H1 (cell line): ENCODE data around the gene GUCY1A2. TPM values are rescaled to one million over a fixed set of nuclear protein-coding genes. Genes with fewer than 3 reads are reported as not detected.

Experiments
- CTCF ChIA-PET: fragments of 300-600 bp; sonication (Branson Sonifier 250); formaldehyde crosslinking; loops from one replicate; lab custom pipeline; 2021; ENCODE audit not compliant: partially characterized antibody; lab: Charles Lee
- POLR2A ChIA-PET: fragments of 300-600 bp; sonication (Branson Sonifier 250); formaldehyde crosslinking; loops from one replicate; lab custom pipeline; 2021; ENCODE audit warnings: inconsistent platforms; ENCODE audit not compliant: partially characterized antibody; lab: Charles Lee
- DNase-seq, 2 experiments: peaks; one replicate each; pipeline versions ENCODE4 v3.0.0 to v3.0.0-alpha.2; 2010 to 2022; ENCODE audit warnings: low spot score in 2 of 2, low read depth in 1 of 2, mixed read lengths in 1 of 2
- FAIRE-seq: peaks from 2 replicates; lab custom pipeline; 2011; peaks lifted over from hg19 to GRCh38; lab: Jason Lieb, UNC
- H2AFZ ChIP-seq: 2 replicates; pipeline ENCODE4 v1.8.1; 2012; ENCODE audit warnings: low read length, inconsistent platforms
- H2AK5ac ChIP-seq: 2 replicates; pipeline ENCODE4 v1.6.1; 2013; ENCODE audit warnings: low read depth, low read length
- H2BK120ac ChIP-seq: replicated peaks from 2 replicates; pipeline ENCODE3; 2013; ENCODE audit warnings: low read depth, low read length, inconsistent platforms
- H2BK12ac ChIP-seq: 2 replicates; pipeline ENCODE4 v1.6.1; 2013; ENCODE audit warnings: low read depth, low read length
- H2BK15ac ChIP-seq: 2 replicates; pipeline ENCODE4 v1.6.1; 2013; ENCODE audit warnings: low read length
- H2BK20ac ChIP-seq: 2 replicates; pipeline ENCODE4 v1.6.1; 2013; ENCODE audit warnings: low read length
- H2BK5ac ChIP-seq: 2 replicates; pipeline ENCODE4 v1.6.1; 2013; ENCODE audit warnings: low read depth, low read length
- H3K14ac ChIP-seq: 2 replicates; pipeline ENCODE4 v1.6.1; 2013; ENCODE audit warnings: inconsistent platforms; ENCODE audit not compliant: insufficient read length
- H3K18ac ChIP-seq: 2 replicates; pipeline ENCODE4 v1.6.1; 2013; ENCODE audit warnings: low read length; ENCODE audit errors: extremely low read depth
- H3K23ac ChIP-seq: 2 replicates; pipeline ENCODE4 v1.6.1; 2013; ENCODE audit warnings: inconsistent platforms; ENCODE audit not compliant: insufficient read length
- H3K23me2 ChIP-seq: 2 replicates; pipeline ENCODE4 v1.6.1; 2013; ENCODE audit warnings: low read depth, low read length
- H3K27ac ChIP-seq: 2 replicates; pipeline ENCODE4 v1.6.1; 2011; ENCODE audit warnings: low read depth, low read length, inconsistent platforms
- H3K27me3 ChIP-seq, 4 experiments: replicated peaks in 1 of 4; 1 replicate in 1 of 4; 2 replicates in 3 of 4; pipeline versions ENCODE4 v1.6.1 to v1.8.1; 2011 to 2013; ENCODE audit warnings: low read length in 3 of 4, mild to moderate bottlenecking in 3 of 4, inconsistent platforms in 2 of 4, mixed read lengths in 2 of 4, moderate library complexity in 1 of 4; ENCODE audit not compliant: control insufficient read depth in 3 of 4, insufficient read depth in 3 of 4; ENCODE audit errors: extremely low read depth in 1 of 4
- H3K36me3 ChIP-seq, 4 experiments: 2 replicates each; pipeline versions ENCODE4 v1.6.1 to v1.8.1; 2011 to 2013; ENCODE audit warnings: mild to moderate bottlenecking in 4 of 4, low read length in 3 of 4, moderate library complexity in 2 of 4, control low read depth in 1 of 4, inconsistent platforms in 1 of 4; ENCODE audit not compliant: insufficient read depth in 4 of 4, control insufficient read depth in 2 of 4
- H3K4ac ChIP-seq: replicated peaks from 2 replicates; pipeline ENCODE3; 2013; ENCODE audit warnings: low read length, low read depth, mixed read lengths, inconsistent platforms; ENCODE audit not compliant: insufficient read length
- H3K4me1 ChIP-seq, 4 experiments: replicated peaks in 1 of 4; 1 replicate in 1 of 4; 2 replicates in 3 of 4; pipeline versions ENCODE4 v1.6.1 to v1.8.1; 2011 to 2013; ENCODE audit warnings: low read length in 3 of 4, inconsistent platforms in 2 of 4, mixed read lengths in 1 of 4; ENCODE audit not compliant: insufficient read depth in 4 of 4, control insufficient read depth in 3 of 4
- H3K4me2 ChIP-seq, 2 experiments: 2 replicates each; pipeline versions ENCODE4 v1.6.1 to v1.8.1; 2011 to 2013; ENCODE audit warnings: low read depth in 2 of 2, low read length in 2 of 2, control low read depth in 1 of 2, inconsistent platforms in 1 of 2, mild to moderate bottlenecking in 1 of 2; ENCODE audit not compliant: insufficient read depth in 1 of 2
- H3K4me3 ChIP-seq, 4 experiments: fragments of 200-600, 300-600 bp in 1 of 4; sonication (generic), shearing (Covaris generic), sonication (Bioruptor Twin) in 1 of 4; 2 replicates each; pipeline versions ENCODE4 v1.5.1 to v1.8.1; 2011 to 2016; ENCODE audit warnings: low read length in 4 of 4, low read depth in 3 of 4, control low read depth in 2 of 4, inconsistent platforms in 2 of 4, mild to moderate bottlenecking in 2 of 4, mixed read lengths in 1 of 4, moderate library complexity in 1 of 4; ENCODE audit not compliant: insufficient read depth in 2 of 4; ENCODE audit errors: extremely low read depth in 1 of 4
- H3K56ac ChIP-seq: replicated peaks from 2 replicates; pipeline ENCODE3; 2013; ENCODE audit warnings: low read depth, mild to moderate bottlenecking, mixed read lengths, low read length, inconsistent platforms; ENCODE audit not compliant: insufficient read length
- H3K79me1 ChIP-seq: 2 replicates; pipeline ENCODE4 v1.6.1; 2013; ENCODE audit warnings: low read depth, low read length, control low read depth
- H3K79me2 ChIP-seq, 2 experiments: 2 replicates each; pipeline versions ENCODE4 v1.6.1 to v1.8.1; 2012 to 2013; ENCODE audit warnings: low read length in 2 of 2, mild to moderate bottlenecking in 2 of 2, inconsistent platforms in 1 of 2; ENCODE audit not compliant: insufficient read depth in 2 of 2, control insufficient read depth in 1 of 2
- H3K9ac ChIP-seq, 4 experiments: replicated peaks in 1 of 4; 1 replicate in 1 of 4; 2 replicates in 3 of 4; pipeline versions ENCODE4 v1.6.1 to v1.8.1; 2011 to 2013; ENCODE audit warnings: low read depth in 3 of 4, low read length in 3 of 4, control low read depth in 2 of 4, mild to moderate bottlenecking in 2 of 4, moderate library complexity in 2 of 4, inconsistent platforms in 1 of 4; ENCODE audit errors: extremely low read depth in 1 of 4
- H3K9me3 ChIP-seq, 2 experiments: 2 replicates each; pipeline versions ENCODE4 v1.6.1 to v1.8.1; 2012 to 2013; ENCODE audit warnings: mild to moderate bottlenecking in 2 of 2, moderate library complexity in 2 of 2, control low read depth in 1 of 2, inconsistent platforms in 1 of 2, low read depth in 1 of 2, low read length in 1 of 2, mixed read lengths in 1 of 2; ENCODE audit not compliant: insufficient read depth in 2 of 2
- H4K20me1 ChIP-seq, 2 experiments: replicated peaks in 1 of 2; 2 replicates each; pipeline versions ENCODE3 to v1.8.1; 2011 to 2013; ENCODE audit warnings: inconsistent platforms in 2 of 2, low read length in 2 of 2, mild to moderate bottlenecking in 1 of 2; ENCODE audit not compliant: insufficient read depth in 2 of 2, control insufficient read depth in 1 of 2
- H4K5ac ChIP-seq: 2 replicates; pipeline ENCODE4 v1.6.1; 2013; ENCODE audit warnings: low read length, low read depth, mixed read lengths, inconsistent platforms; ENCODE audit not compliant: insufficient read length
- H4K8ac ChIP-seq: 2 replicates; pipeline ENCODE4 v1.8.0; 2013; ENCODE audit warnings: mild to moderate bottlenecking, moderate library complexity, low read length, inconsistent platforms; ENCODE audit not compliant: insufficient read depth; ENCODE audit errors: extremely low read depth
- H4K91ac ChIP-seq: replicated peaks from 2 replicates; pipeline ENCODE3; 2013; ENCODE audit warnings: low read length, mixed read lengths, inconsistent platforms; ENCODE audit not compliant: insufficient read length
- BCL11A ChIP-seq, 2 experiments: IDR thresholded peaks; one replicate each; pipeline ENCODE4 v1.6.1; 2011; ENCODE audit warnings: low read depth in 2 of 2, low read length in 2 of 2, mild to moderate bottlenecking in 2 of 2
- CBX8 ChIP-seq: fragments of 300-800, 300-1000 bp; sonication (generic); IDR thresholded peaks from 2 replicates; pipeline ENCODE4 v1.7.1; 2016; ENCODE audit warnings: low read depth, low read length, borderline replicate concordance
- KDM5A ChIP-seq: fragments of 200-600 bp; IDR thresholded peaks from 2 replicates; pipeline ENCODE4 v1.7.1; 2012; ENCODE audit warnings: mild to moderate bottlenecking, low read length, inconsistent platforms, mixed read lengths
- MAFK ChIP-seq: IDR thresholded peaks from 2 replicates; pipeline ENCODE4 v1.6.1; 2012; ENCODE audit warnings: low read depth, mild to moderate bottlenecking, improper control_type of control experiment, low read length
- WGBS, 2 experiments: shearing (Covaris generic) in 1 of 2; methylation state at CpG; one replicate each; pipeline versions ENCODE4 v1.1.6 to v1.1.7; 2013 to 2015; ENCODE audit warnings: low lambda C conversion rate in 2 of 2, mixed read lengths in 2 of 2, inconsistent platforms in 1 of 2, low coverage in 1 of 2, missing lambda C conversion rate in 1 of 2; ENCODE audit not compliant: insufficient replicate concordance in 2 of 2, insufficient coverage in 1 of 2, insufficient read length in 1 of 2; ENCODE audit errors: extremely low coverage in 1 of 2, missing lambda C conversion rate in 1 of 2; 5-methylcytosine and 5-hydroxymethylcytosine counted together
- polyA plus RNA-seq, 7 experiments: library from polyadenylated mRNA; depleted of rRNA in 3 of 7; stranded (reverse) in 5 of 7; unstranded in 2 of 7; fragments of >200 nt in 5 of 7; fragments of 200-250 nt in 2 of 7; gene quantifications; 1 replicate in 5 of 7; 2 replicates in 1 of 7; 4 replicates in 1 of 7; pipeline versions ENCODE4 v1.2.1 to v1.2.3, GENCODE V29; 2011 to 2013; ENCODE audit warnings: missing spikeins in 2 of 7, mixed read lengths in 2 of 7
- total RNA-seq: library from RNA; stranded (reverse); fragmentation: NEBNext Ultra II Directional; extraction: Animal tissue kit (Norgen Biotek cat#: 25700); gene quantifications from 2 replicates; pipeline ENCODE4 v1.2.1, GENCODE V29; 2021

GUCY1A2 gene
- total and polyA plus RNA-seq, 2 of the 8 experiments (the other 6 are each of a cell fraction or from before 2014, with no cell fraction given): 0.11 to 1.9 TPM

- Histone ChIP-seq H2BK120ac (no peak overlapping the region), H3K56ac (no peak overlapping the region), H3K4me1 (peaks cover 0 to 3% (median 0%) of the 10 kb centered on the region in 4 experiments; a peak in 2 of 7 replicates), H3K23me2 (no peaks in the 10 kb centered on the region), H3K4ac (no peak overlapping the region), H2AFZ (no peak overlapping the region), H3K18ac (no peak overlapping the region), H4K91ac (no peak overlapping the region), H2BK5ac (no peak overlapping the region), H4K20me1 (no peaks in the 10 kb centered on the region), H3K9ac (no peak overlapping the region), H3K27me3 (no peaks in the 10 kb centered on the region), H3K14ac (no peak overlapping the region), H3K4me3 (no peak overlapping the region), H3K79me2 (no peaks in the 10 kb centered on the region), H2BK15ac (no peak overlapping the region), H3K79me1 (no peaks in the 10 kb centered on the region), H3K4me2 (no peak overlapping the region), H2BK12ac (no peak overlapping the region), H2AK5ac (no peak overlapping the region), H3K36me3 (no peaks in the 10 kb centered on the region), H3K9me3 (no peaks in the 10 kb centered on the region), H4K8ac (no peak overlapping the region), H2BK20ac (no peak overlapping the region), H3K23ac (no peak overlapping the region), H4K5ac (no peak overlapping the region), H3K27ac (no peak overlapping the region)
- POLR2A ChIA-PET: no interaction called here
- TF ChIP-seq BCL11A (IDR thresholded peaks at IDR 0.05; ENCODE audit: low read depth in 2 of 2, low read length in 2 of 2) (no peak), KDM5A (no peak), MAFK (no peak), CBX8 (no peak)
- FAIRE-seq (no peak), DNase-seq (no peak)
- WGBS, 2 experiments: 89% methylated on average over 2 of the region's 2 CpGs; no CpG with 5 or more reads in 1 of the 2 experiments
- CTCF ChIA-PET: interaction anchor here (1.0 kb wide), 1 partner anchor 34 kb away, joined by 3 read pairs; no protein-coding TSS in a partner anchor
These were observed 336.8 kb downstream of the GUCY1A2 start for GRCh38 chr11:106681435-106681834.
